Mesenchymal stem cell (in vitro differentiated cells and primary cell): ENCODE measurements around the gene C2orf72.

Experiments used
- DNase-seq: peaks from one replicate; pipeline ENCODE4 v3.0.0-alpha.2; 2013
- H2AFZ ChIP-seq: one replicate; pipeline ENCODE4 v1.6.1; 2013; ENCODE audit warnings: low read depth, mild to moderate bottlenecking, control low read depth, inconsistent platforms, low read length, moderate library complexity
- H2AK5ac ChIP-seq: 2 replicates; pipeline ENCODE4 v1.6.1; 2013; ENCODE audit warnings: low read length, moderate library complexity, mild to moderate bottlenecking, inconsistent platforms; ENCODE audit not compliant: severe bottlenecking
- H2BK120ac ChIP-seq: one replicate; pipeline ENCODE4 v1.6.1; 2013; ENCODE audit warnings: low read depth, mild to moderate bottlenecking, inconsistent platforms, low read length, moderate library complexity
- H2BK12ac ChIP-seq, 2 experiments: one replicate each; pipeline ENCODE4 v1.6.1; 2013; ENCODE audit warnings: inconsistent platforms in 2 of 2, low read length in 2 of 2, mild to moderate bottlenecking in 2 of 2, moderate library complexity in 2 of 2, control low read depth in 1 of 2
- H2BK15ac ChIP-seq: one replicate; pipeline ENCODE4 v1.6.1; 2013; ENCODE audit warnings: mild to moderate bottlenecking, low read depth, inconsistent platforms; ENCODE audit not compliant: poor library complexity, severe bottlenecking
- H2BK5ac ChIP-seq: 2 replicates; pipeline ENCODE4 v1.6.1; 2013; ENCODE audit warnings: low read depth, mild to moderate bottlenecking, low read length, control low read depth, inconsistent platforms; ENCODE audit not compliant: poor library complexity, severe bottlenecking
- H3K14ac ChIP-seq, 2 experiments: one replicate each; pipeline ENCODE4 v1.6.1; 2013; ENCODE audit warnings: inconsistent platforms in 2 of 2, low read length in 2 of 2, control low read depth in 1 of 2, mild to moderate bottlenecking in 1 of 2, moderate library complexity in 1 of 2
- H3K18ac ChIP-seq, 2 experiments: one replicate each; pipeline ENCODE4 v1.6.1; 2013; ENCODE audit warnings: inconsistent platforms in 2 of 2, low read length in 2 of 2, control low read depth in 1 of 2, low read depth in 1 of 2, mild to moderate bottlenecking in 1 of 2
- H3K23ac ChIP-seq, 2 experiments: one replicate each; pipeline ENCODE4 v1.6.1; 2013; ENCODE audit warnings: inconsistent platforms in 2 of 2, low read length in 2 of 2, mild to moderate bottlenecking in 2 of 2, moderate library complexity in 2 of 2, control low read depth in 1 of 2
- H3K27ac ChIP-seq: 2 replicates; pipeline ENCODE4 v1.5.1; 2013; ENCODE audit warnings: mild to moderate bottlenecking, moderate library complexity, low read length, control low read depth, inconsistent platforms; ENCODE audit not compliant: poor library complexity, severe bottlenecking
- H3K27me3 ChIP-seq, 2 experiments: 2 replicates each; pipeline versions ENCODE4 v1.6.1 to v1.7.0; 2013; ENCODE audit warnings: low read length in 2 of 2, mild to moderate bottlenecking in 2 of 2, moderate library complexity in 2 of 2, control low read depth in 1 of 2, inconsistent platforms in 1 of 2; ENCODE audit not compliant: control insufficient read depth in 1 of 2, insufficient read depth in 1 of 2
- H3K36me3 ChIP-seq, 2 experiments: 2 replicates each; pipeline versions ENCODE4 v1.6.1 to v1.7.0; 2013; ENCODE audit warnings: low read length in 2 of 2, control low read depth in 1 of 2, inconsistent platforms in 1 of 2, low read depth in 1 of 2, mild to moderate bottlenecking in 1 of 2; ENCODE audit not compliant: insufficient read depth in 2 of 2, control insufficient read depth in 1 of 2
- H3K4ac ChIP-seq, 2 experiments: one replicate each; pipeline ENCODE4 v1.6.1; 2013; ENCODE audit warnings: inconsistent platforms in 2 of 2, low read length in 2 of 2, mild to moderate bottlenecking in 2 of 2, moderate library complexity in 2 of 2, control low read depth in 1 of 2, low read depth in 1 of 2
- H3K4me1 ChIP-seq: 2 replicates; pipeline ENCODE4 v1.6.1; 2013; ENCODE audit warnings: low read depth, low read length, control low read depth; ENCODE audit not compliant: control insufficient read depth, insufficient read depth
- H3K4me2 ChIP-seq: 2 replicates; pipeline ENCODE4 v1.6.1; 2013; ENCODE audit warnings: low read length, mild to moderate bottlenecking, inconsistent platforms; ENCODE audit not compliant: poor library complexity, severe bottlenecking
- H3K4me3 ChIP-seq, 2 experiments: 2 replicates each; pipeline versions ENCODE4 v1.5.1 to v1.7.0; 2013; ENCODE audit warnings: low read length in 2 of 2, mild to moderate bottlenecking in 2 of 2, control low read depth in 1 of 2, low read depth in 1 of 2; ENCODE audit not compliant: insufficient read depth in 1 of 2
- H3K79me1 ChIP-seq: replicated peaks from 2 replicates; pipeline ENCODE4 v1.6.1; 2013; ENCODE audit warnings: mild to moderate bottlenecking, control low read depth, low read length, inconsistent platforms; ENCODE audit not compliant: poor library complexity, severe bottlenecking
- H3K9ac ChIP-seq: 2 replicates; pipeline ENCODE4 v1.7.0; 2013; ENCODE audit warnings: mild to moderate bottlenecking, low read length, moderate library complexity
- H3K9me3 ChIP-seq: 2 replicates; pipeline ENCODE4 v1.7.0; 2013; ENCODE audit warnings: mild to moderate bottlenecking, low read length; ENCODE audit not compliant: control insufficient read depth
- H4K8ac ChIP-seq: one replicate; pipeline ENCODE4 v1.6.1; 2013; ENCODE audit warnings: inconsistent platforms, mild to moderate bottlenecking, low read length, moderate library complexity
- H4K91ac ChIP-seq: one replicate; pipeline ENCODE4 v1.6.1; 2013; ENCODE audit warnings: mild to moderate bottlenecking, low read length, inconsistent platforms
- WGBS: methylation state at CpG from one replicate; pipeline ENCODE4 v1.1.7; 2013; ENCODE audit warnings: mixed read lengths; 5-methylcytosine and 5-hydroxymethylcytosine counted together

Gene C2orf72

GRCh38 chr2:231047923-231048915, 10.9 kb downstream of the C2orf72 start:
- H3K79me1 ChIP-seq, result no peaks in the 10 kb centered on the region
- H3K36me3 ChIP-seq, result no peaks in the 10 kb centered on the region
- H2BK12ac ChIP-seq, result no peak overlapping the region
- no peak overlapping the region for H3K4me2 ChIP-seq
- no peak overlapping the region for H2BK120ac ChIP-seq
- WGBS, result 78% methylated on average over 10 of the region's 10 CpGs
- H3K4ac ChIP-seq, result no peak overlapping the region
- H2AFZ ChIP-seq, result no peak overlapping the region
- peaks cover 6% of the 10 kb centered on the region for H3K4me1 ChIP-seq
- no peak overlapping the region for H3K23ac ChIP-seq
- DNase-seq, result no peak
- no peak overlapping the region for H3K18ac ChIP-seq
- H3K27me3 ChIP-seq, result peaks cover 43 to 47% of the 10 kb centered on the region in 2 experiments
- H3K4me3 ChIP-seq, result no peak overlapping the region
- no peak overlapping the region for H3K27ac ChIP-seq
- H3K9me3 ChIP-seq, result no peaks in the 10 kb centered on the region
- no peak overlapping the region for H3K9ac ChIP-seq
- no peak overlapping the region for H4K8ac ChIP-seq
- H2BK15ac ChIP-seq, result no peak overlapping the region
- H2BK5ac ChIP-seq, result no peak overlapping the region
- no peak overlapping the region for H2AK5ac ChIP-seq
- H4K91ac ChIP-seq, result no peak overlapping the region
- H3K14ac ChIP-seq, result no peak overlapping the region

GRCh38 chr2:231049286-231050017, 12.1 kb downstream of the C2orf72 start:
- H3K9me3 ChIP-seq, result no peaks in the 10 kb centered on the region
- whole genome bisulfite sequencing, result 80% methylated on average over 5 of the region's 12 CpGs
- no peaks in the 10 kb centered on the region for H3K79me1 ChIP-seq
- H2AK5ac ChIP-seq, result no peak overlapping the region
- H3K27me3 ChIP-seq, result peaks cover 39 to 43% of the 10 kb centered on the region in 2 experiments
- no peak overlapping the region for H2BK120ac ChIP-seq
- H3K4me2 ChIP-seq, result no peak overlapping the region
- no peak overlapping the region for H3K9ac ChIP-seq
- no peak overlapping the region for H3K27ac ChIP-seq
- H2BK15ac ChIP-seq, result no peak overlapping the region
- H2AFZ ChIP-seq, result no peak overlapping the region
- H3K36me3 ChIP-seq, result no peaks in the 10 kb centered on the region
- DNase-seq, result no peak
- no peak overlapping the region for H4K91ac ChIP-seq
- peaks cover 6% of the 10 kb centered on the region for H3K4me1 ChIP-seq
- no peak overlapping the region for H3K18ac ChIP-seq
- H2BK12ac ChIP-seq, result no peak overlapping the region
- H3K14ac ChIP-seq, result no peak overlapping the region
- no peak overlapping the region for H3K23ac ChIP-seq
- no peak overlapping the region for H2BK5ac ChIP-seq
- no peak overlapping the region for H4K8ac ChIP-seq
- H3K4me3 ChIP-seq, result no peak overlapping the region
- H3K4ac ChIP-seq, result no peak overlapping the region

- Histone ChIP-seq H3K9ac (no peak overlapping the region), H2BK5ac (no peak overlapping the region), H2AK5ac (no peak overlapping the region), H3K4me1 (peaks cover 6% of the 10 kb centered on the region), H4K8ac (no peak overlapping the region), H3K36me3 (no peaks in the 10 kb centered on the region), H3K4ac (no peak overlapping the region), H3K14ac (no peak overlapping the region), H3K79me1 (no peaks in the 10 kb centered on the region), H3K18ac (no peak overlapping the region), H2BK12ac (no peak overlapping the region), H3K27me3 (peaks cover 39 to 43% of the 10 kb centered on the region in 2 experiments), H3K23ac (no peak overlapping the region), H2BK15ac (no peak overlapping the region), H4K91ac (no peak overlapping the region), H3K4me3 (no peak overlapping the region), H3K27ac (no peak overlapping the region), H2BK120ac (no peak overlapping the region), H3K9me3 (no peaks in the 10 kb centered on the region), H3K4me2 (no peak overlapping the region), H2AFZ (no peak overlapping the region)
- WGBS, result 37% methylated on average over 8 of the region's 9 CpGs
- peak; percentile 10 for DNase-seq
Observed at GRCh38 chr2:231050018-231050901, 12.9 kb downstream of the C2orf72 start.
